ENCODE data around the gene STOX2. TPM values are rescaled to one million over a fixed set of nuclear protein-coding genes. Genes with fewer than 3 reads are reported as not detected.

STOX2 gene
- total and polyA plus RNA-seq, 2 of the 13 experiments (the other 11 are each of a cell fraction or from before 2014, with no cell fraction given), result 0.01 to 0.15 TPM

- Histone ChIP-seq H4K20me1 (ENCODE audit: insufficient read depth, low read length) (no peaks in the 10 kb centered on the region), H3K27me3 (ENCODE audit: control insufficient read depth in 1 of 2, insufficient read depth in 2 of 2, low read length in 2 of 2) (peaks cover 0 to 11% of the 10 kb centered on the region in 2 experiments; a peak in 2 of 5 replicates), H3K27ac (ENCODE audit: extremely low read length, insufficient read depth, low read length) (no peak overlapping the region), H3K4me2 (ENCODE audit: low read depth, low read length) (no peak overlapping the region), H3K9me3 (ENCODE audit: low read length) (no peaks in the 10 kb centered on the region), H3K79me2 (ENCODE audit: insufficient read depth, low read length) (no peaks in the 10 kb centered on the region), H3K36me3 (replicated peaks in 1 of 2; ENCODE audit: control insufficient read depth in 1 of 2, insufficient read depth in 2 of 2, low read length in 2 of 2) (no peaks in the 10 kb centered on the region), H3K4me3 (replicated peaks in 1 of 3; ENCODE audit: insufficient read depth in 1 of 3, low read depth in 2 of 3, low read length in 3 of 3) (no peak overlapping the region), H2AFZ (ENCODE audit: low read length) (no peak overlapping the region), H3K4me1 (ENCODE audit: insufficient read depth, low read length) (no peaks in the 10 kb centered on the region), H3K9ac (ENCODE audit: insufficient read depth, low read depth, low read length) (no peak overlapping the region)
- TF ChIP-seq KLF15 (CRISPR knock-in tag; IDR thresholded peaks at IDR 0.05; ENCODE audit: borderline replicate concordance), result no peak
- no peak for TF ChIP-seq NR2F1 (CRISPR knock-in tag; IDR thresholded peaks at IDR 0.05)
- no peak for TF ChIP-seq SIX1 (CRISPR knock-in tag; IDR thresholded peaks at IDR 0.05; ENCODE audit: borderline replicate concordance)
- TF ChIP-seq ZBTB20 (CRISPR knock-in tag; IDR thresholded peaks at IDR 0.05; ENCODE audit: borderline replicate concordance, low read depth), result no peak
- TF ChIP-seq ATF7-NPFF (CRISPR knock-in tag; IDR thresholded peaks at IDR 0.05; ENCODE audit: low read depth), result no peak
- TF ChIP-seq, protein P1, sequence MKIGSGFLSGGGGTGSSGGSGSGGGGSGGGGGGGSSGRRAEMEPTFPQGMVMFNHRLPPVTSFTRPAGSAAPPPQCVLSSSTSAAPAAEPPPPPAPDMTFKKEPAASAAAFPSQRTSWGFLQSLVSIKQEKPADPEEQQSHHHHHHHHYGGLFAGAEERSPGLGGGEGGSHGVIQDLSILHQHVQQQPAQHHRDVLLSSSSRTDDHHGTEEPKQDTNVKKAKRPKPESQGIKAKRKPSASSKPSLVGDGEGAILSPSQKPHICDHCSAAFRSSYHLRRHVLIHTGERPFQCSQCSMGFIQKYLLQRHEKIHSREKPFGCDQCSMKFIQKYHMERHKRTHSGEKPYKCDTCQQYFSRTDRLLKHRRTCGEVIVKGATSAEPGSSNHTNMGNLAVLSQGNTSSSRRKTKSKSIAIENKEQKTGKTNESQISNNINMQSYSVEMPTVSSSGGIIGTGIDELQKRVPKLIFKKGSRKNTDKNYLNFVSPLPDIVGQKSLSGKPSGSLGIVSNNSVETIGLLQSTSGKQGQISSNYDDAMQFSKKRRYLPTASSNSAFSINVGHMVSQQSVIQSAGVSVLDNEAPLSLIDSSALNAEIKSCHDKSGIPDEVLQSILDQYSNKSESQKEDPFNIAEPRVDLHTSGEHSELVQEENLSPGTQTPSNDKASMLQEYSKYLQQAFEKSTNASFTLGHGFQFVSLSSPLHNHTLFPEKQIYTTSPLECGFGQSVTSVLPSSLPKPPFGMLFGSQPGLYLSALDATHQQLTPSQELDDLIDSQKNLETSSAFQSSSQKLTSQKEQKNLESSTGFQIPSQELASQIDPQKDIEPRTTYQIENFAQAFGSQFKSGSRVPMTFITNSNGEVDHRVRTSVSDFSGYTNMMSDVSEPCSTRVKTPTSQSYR (CRISPR knock-in tag; IDR thresholded peaks at IDR 0.05; ENCODE audit: borderline replicate concordance), result no peak
- TF ChIP-seq ZNF263 (CRISPR knock-in tag; IDR thresholded peaks at IDR 0.05), result no peak
- no peak for TF ChIP-seq ZNF672 (CRISPR knock-in tag; IDR thresholded peaks at IDR 0.05)
- no peak for TF ChIP-seq ZSCAN25 (CRISPR knock-in tag; IDR thresholded peaks at IDR 0.05)
- DNase-seq (ENCODE audit: low spot score) (no peak), FAIRE-seq (no peak), ATAC-seq (no peak)
- ChIA-PET CTCF (ENCODE audit: low intra/inter-chr PET ratio, low total read pairs) (no interaction called here), POLR2A (no interaction called here)
- 47% methylated on average over 2 of the region's 2 CpGs for WGBS (ENCODE audit: low lambda C conversion rate)
- in situ Hi-C loops (cut with HindIII; ENCODE audit: extremely low pct_ligation_motif_present, low pct_unique_long_range_greater_than_20kb), result no loop called here
- intact Hi-C loops (cut with micrococcal nuclease; ENCODE audit: unreplicated experiment), result no loop called here
- no TSS peak for BruUV-seq (replicated peaks)
Observed at GRCh38 chr4:183860119-183860518, 45.0 kb upstream of the STOX2 start.
